Activated T-cell treated with anti-CD3 and anti-CD28 coated beads, Interleukin-2, amount 50 U/mL, for 4 hours (primary cell): ENCODE data around the gene CYSTM1. TPM values are rescaled to one million over a fixed set of nuclear protein-coding genes. Genes with fewer than 3 reads are reported as not detected.

Experiments used
- ATAC-seq, 2 donors: fragments of 200-7000 bp; cut with Tn5 transposase; one replicate each; pipeline ENCODE4 v1.10.0; 2021
- DNase-seq: peaks from one replicate; pipeline ENCODE4 v3.0.0-alpha.2; 2020
- H3K27me3 Mint-ChIP-seq: one replicate; pipeline ENCODE4 v1.8.0; 2021; ENCODE audit warnings: low read depth, mixed read lengths
- H3K36me3 Mint-ChIP-seq: one replicate; pipeline ENCODE4 v1.8.0; 2022; ENCODE audit warnings: mixed read lengths; ENCODE audit not compliant: insufficient read depth
- H3K4me1 Mint-ChIP-seq: one replicate; pipeline ENCODE4 v1.8.0; 2021; ENCODE audit warnings: low read depth, mixed read lengths
- H3K4me3 Mint-ChIP-seq: one replicate; pipeline ENCODE4 v1.8.0; 2021; ENCODE audit warnings: mild to moderate bottlenecking, moderate library complexity, mixed read lengths
- H3K9me3 Mint-ChIP-seq: one replicate; pipeline ENCODE4 v1.8.0; 2021; ENCODE audit warnings: mixed read lengths
- total RNA-seq, 3 donors: library from RNA; stranded (reverse); gene quantifications; one replicate each; pipeline ENCODE4 v1.2.1, GENCODE V29; 2021

Gene CYSTM1
- total RNA-seq, 3 donors from 2014 or later: 16.4 to 20.0 (median 17.6) TPM

GRCh38 chr5:140267201-140267540, 92.2 kb downstream of the CYSTM1 start:
- Mint-ChIP-seq H3K4me1 (peaks cover 35% of the 10 kb centered on the region), H3K36me3 (peaks cover 7% of the 10 kb centered on the region), H3K4me3 (peak overlapping the region; percentile 9), H3K27me3 (no peaks in the 10 kb centered on the region), H3K9me3 (no peaks in the 10 kb centered on the region)
- ATAC-seq (peak; percentile 43 to 46), DNase-seq (no peak)

- Mint-ChIP-seq H3K9me3 (no peaks in the 10 kb centered on the region), H3K4me1 (peaks cover 32% of the 10 kb centered on the region), H3K27me3 (no peaks in the 10 kb centered on the region), H3K36me3 (peaks cover 4% of the 10 kb centered on the region), H3K4me3 (peak overlapping the region; percentile 9)
- ATAC-seq: no peak
- no peak for DNase-seq
Observed at GRCh38 chr5:140267559-140268018, 92.6 kb downstream of the CYSTM1 start.

GRCh38 chr5:140270008-140270407, 95.0 kb downstream of the CYSTM1 start:
- Mint-ChIP-seq H3K4me3 (no peak overlapping the region), H3K9me3 (no peaks in the 10 kb centered on the region), H3K36me3 (peaks cover 4% of the 10 kb centered on the region), H3K27me3 (no peaks in the 10 kb centered on the region), H3K4me1 (peaks cover 36% of the 10 kb centered on the region)
- ATAC-seq (no peak), DNase-seq (no peak)

GRCh38 chr5:140273401-140273877, 98.5 kb downstream of the CYSTM1 start:
- no peak for ATAC-seq
- H3K4me1 Mint-ChIP-seq: peaks cover 8% of the 10 kb centered on the region
- H3K36me3 Mint-ChIP-seq: peaks cover 13% of the 10 kb centered on the region
- DNase-seq: no peak
- H3K9me3 Mint-ChIP-seq: no peaks in the 10 kb centered on the region
- H3K27me3 Mint-ChIP-seq: no peaks in the 10 kb centered on the region
- H3K4me3 Mint-ChIP-seq: no peak overlapping the region

GRCh38 chr5:140275837-140276236, 100.8 kb downstream of the CYSTM1 start:
- ATAC-seq (no peak), DNase-seq (no peak)
- Mint-ChIP-seq H3K4me3 (no peak overlapping the region), H3K36me3 (peaks cover 15% of the 10 kb centered on the region), H3K9me3 (no peaks in the 10 kb centered on the region), H3K27me3 (no peaks in the 10 kb centered on the region), H3K4me1 (peaks cover 11% of the 10 kb centered on the region)

- H3K36me3 Mint-ChIP-seq: peaks cover 9% of the 10 kb centered on the region
- DNase-seq (no peak), ATAC-seq (no peak)
- no peak overlapping the region for H3K4me3 Mint-ChIP-seq
- no peaks in the 10 kb centered on the region for H3K27me3 Mint-ChIP-seq
- H3K4me1 Mint-ChIP-seq: peaks cover 11% of the 10 kb centered on the region
- H3K9me3 Mint-ChIP-seq: no peaks in the 10 kb centered on the region
Observed at GRCh38 chr5:140282266-140282665, 107.3 kb downstream of the CYSTM1 start.

- Mint-ChIP-seq H3K27me3 (no peaks in the 10 kb centered on the region), H3K36me3 (peaks cover 2% of the 10 kb centered on the region), H3K4me1 (peaks cover 11% of the 10 kb centered on the region), H3K4me3 (no peak overlapping the region), H3K9me3 (no peaks in the 10 kb centered on the region)
- no peak for ATAC-seq
- no peak for DNase-seq
Observed at GRCh38 chr5:140284013-140284412, 109.0 kb downstream of the CYSTM1 start.

GRCh38 chr5:140286424-140286823, 111.4 kb downstream of the CYSTM1 start:
- Mint-ChIP-seq H3K27me3 (no peaks in the 10 kb centered on the region), H3K36me3 (peaks cover 10% of the 10 kb centered on the region), H3K9me3 (no peaks in the 10 kb centered on the region), H3K4me1 (peaks cover 17% of the 10 kb centered on the region), H3K4me3 (no peak overlapping the region)
- no peak for ATAC-seq
- DNase-seq: no peak

GRCh38 chr5:140287801-140288521, 113.0 kb downstream of the CYSTM1 start:
- Mint-ChIP-seq H3K4me1 (peaks cover 24% of the 10 kb centered on the region), H3K27me3 (no peaks in the 10 kb centered on the region)

GRCh38 chr5:140292212-140293036, 117.4 kb downstream of the CYSTM1 start:
- no peak overlapping the region for H3K4me3 Mint-ChIP-seq
- no peaks in the 10 kb centered on the region for H3K27me3 Mint-ChIP-seq
- DNase-seq: no peak
- no peak for ATAC-seq
- H3K36me3 Mint-ChIP-seq: peaks cover 13% of the 10 kb centered on the region
- peaks cover 51% of the 10 kb centered on the region for H3K4me1 Mint-ChIP-seq
- no peaks in the 10 kb centered on the region for H3K9me3 Mint-ChIP-seq

More at GRCh38 chr5:140287801-140288521, 113.0 kb downstream of the CYSTM1 start:
- Mint-ChIP-seq H3K9me3 (no peaks in the 10 kb centered on the region), H3K36me3 (peaks cover 12% of the 10 kb centered on the region), H3K4me3 (no peak overlapping the region)
- no peak for DNase-seq
- no peak for ATAC-seq

Other genes with a start within 250 kb of the CYSTM1 start
- under 1 TPM; 0.16 to 0.30 (median 0.23) TPM for gene NRG2, start 131.9 kb upstream of the CYSTM1 start, total RNA-seq
- 1 to 10 TPM; 9.8 to 9.9 (median 9.8) TPM for gene PURA, start 61.1 kb upstream of the CYSTM1 start, total RNA-seq
- 1 to 10 TPM; 1.0 to 1.8 (median 1.5) TPM for gene IGIP, start 49.3 kb upstream of the CYSTM1 start, total RNA-seq
- 10 to 100 TPM; 54.1 to 58.8 (median 55.7) TPM for gene PFDN1, start 127.9 kb downstream of the CYSTM1 start, total RNA-seq
- 1 to 10 TPM; 3.8 to 5.2 (median 4.0) TPM for gene HBEGF, start 171.4 kb downstream of the CYSTM1 start, total RNA-seq
- not detected for gene SLC4A9, start 185.0 kb downstream of the CYSTM1 start, total RNA-seq
- gene ANKHD1, start 226.6 kb downstream of the CYSTM1 start, total RNA-seq: 100 to 1,000 TPM in 1 of 3 donors, 10 to 100 TPM in 2; 88.6 to 102 (median 95.1) TPM